HG02943 (cell line): ENCODE results near the gene KDR.

ENCODE experiments used
- ATAC-seq: cut with Tn5 transposase; IDR thresholded peaks from one replicate; pipeline ENCODE4 v1.9.1; 2021; ENCODE audit warnings: mild to moderate bottlenecking, low read depth, moderate library complexity; ENCODE audit not compliant: unreplicated experiment

The KDR gene

DNA sequence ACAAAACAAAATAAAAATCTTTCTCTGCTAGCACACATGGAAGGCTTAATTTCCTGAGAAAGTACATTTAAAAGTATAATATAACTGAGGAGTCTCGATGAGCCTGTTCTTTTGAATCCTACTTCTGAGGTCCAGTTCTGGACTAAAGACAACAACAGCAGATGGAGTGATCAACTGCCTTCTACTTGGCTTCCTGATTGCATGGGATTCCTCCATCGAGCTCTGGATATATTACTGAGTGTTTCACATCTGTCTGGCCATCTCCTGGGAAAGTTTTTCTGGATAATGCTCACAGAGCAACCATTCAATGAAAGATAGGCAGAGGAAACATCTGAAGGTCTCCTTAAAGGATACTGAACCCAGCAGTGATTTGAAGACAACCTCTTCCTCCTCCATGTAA lies 42.6 kb downstream of the KDR start:
- ATAC-seq = no peak

DNA sequence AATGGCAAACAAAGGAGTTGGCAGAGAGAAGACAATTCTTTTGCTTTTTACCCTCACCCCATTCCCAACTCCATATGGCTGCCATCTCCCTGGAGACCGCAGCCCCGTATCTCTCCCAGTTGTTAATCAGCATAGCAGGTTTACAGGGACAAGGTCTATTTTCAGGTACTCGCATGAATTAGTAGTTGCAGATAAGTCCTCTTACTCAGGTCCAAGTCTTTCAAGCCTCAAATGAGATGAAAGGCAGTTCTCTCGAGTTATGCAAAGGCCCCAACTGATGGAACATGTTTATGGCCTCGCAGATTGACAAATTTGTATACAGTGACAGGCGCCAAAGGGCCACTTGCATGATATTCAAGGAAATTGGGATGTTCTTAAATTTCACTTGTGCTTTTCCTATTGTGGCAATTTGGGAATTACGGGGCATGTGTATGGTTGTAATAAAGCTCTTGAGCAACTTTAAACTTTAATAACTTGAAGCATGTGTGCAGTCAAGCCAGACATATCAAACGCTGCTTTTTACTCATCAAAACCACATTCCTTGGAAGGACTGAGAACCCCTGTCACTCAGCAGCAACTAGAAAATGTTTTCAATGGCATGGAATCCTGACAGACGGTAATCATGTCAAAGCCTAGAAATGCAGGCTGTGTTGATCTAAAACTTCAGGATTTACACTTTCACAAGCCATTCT lies 45.1 kb downstream of the KDR start:
- ATAC-seq = no peak

DNA sequence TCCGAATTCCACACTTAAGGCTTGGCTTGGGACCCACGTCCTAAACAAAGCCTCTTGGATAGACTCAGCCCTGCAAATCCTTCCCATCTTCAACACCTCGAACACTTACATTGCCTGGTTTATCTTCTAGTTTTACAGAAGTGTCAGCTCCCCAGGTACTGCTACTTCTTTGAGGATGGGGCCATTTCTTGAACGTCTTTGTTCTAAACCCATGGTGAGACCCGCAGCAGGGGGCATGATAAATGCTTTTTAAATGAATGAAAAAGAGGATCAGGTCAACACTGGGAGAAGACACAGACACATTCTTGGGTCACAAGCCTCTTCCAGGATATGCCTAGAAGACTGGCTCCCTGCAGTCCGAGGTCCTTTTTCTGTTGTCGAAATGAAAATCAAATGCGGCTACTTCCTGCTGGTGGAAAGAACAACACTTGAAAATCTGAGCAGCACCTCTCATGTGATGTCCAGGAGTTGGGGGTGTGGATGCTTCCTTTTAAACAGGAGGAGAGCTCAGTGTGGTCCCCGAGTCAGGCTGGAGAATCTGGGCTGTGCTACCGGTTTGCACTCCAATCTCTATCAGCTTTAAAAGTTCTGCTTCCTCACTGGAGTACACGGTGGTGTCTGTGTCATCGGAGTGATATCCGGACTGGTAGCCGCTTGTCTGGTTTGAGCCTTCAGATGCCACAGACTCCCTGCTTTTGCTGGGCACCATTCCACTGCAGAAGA lies 45.8 kb downstream of the KDR start:
- no peak for ATAC-seq

DNA sequence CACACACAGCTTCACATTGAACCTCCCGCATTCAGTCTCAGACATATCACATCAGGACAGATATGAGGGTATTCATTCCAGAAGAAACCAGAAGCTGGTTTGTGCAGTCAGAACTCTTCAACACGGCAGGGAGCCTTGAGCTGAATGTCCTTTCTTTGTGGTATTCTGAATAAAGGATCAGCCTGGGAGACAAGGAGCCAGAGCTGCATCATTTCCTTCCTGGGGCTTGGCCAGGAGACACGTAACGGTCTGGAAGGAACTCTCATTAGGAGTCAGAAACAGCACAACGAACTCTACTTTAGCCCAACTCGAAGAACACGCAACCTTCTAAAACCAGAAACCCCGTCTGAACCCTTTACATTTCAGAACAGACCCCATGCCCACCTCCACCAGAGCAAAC lies 46.4 kb downstream of the KDR start:
- ATAC-seq = no peak

DNA sequence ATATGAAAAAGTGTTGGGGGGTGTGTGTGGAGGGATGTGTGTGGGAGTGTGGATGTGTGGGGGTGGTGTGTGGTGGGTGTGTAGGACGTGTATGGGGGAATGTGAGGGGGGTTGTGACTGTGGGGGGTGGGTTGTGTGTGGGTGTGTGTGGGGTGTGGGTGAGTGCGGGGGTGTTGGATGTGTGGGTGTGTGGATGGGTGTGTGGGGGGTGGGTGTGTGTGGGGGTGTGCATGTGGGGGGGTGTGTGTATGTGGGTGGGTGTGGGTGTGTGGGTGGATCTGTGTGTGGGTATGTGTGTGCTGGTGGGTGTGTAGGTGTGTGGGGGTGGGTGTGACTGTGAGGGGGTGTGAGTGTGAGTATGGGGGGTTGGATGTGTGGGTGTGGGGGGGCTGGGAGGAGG lies 47.8 kb downstream of the KDR start:
- ATAC-seq = no peak

DNA sequence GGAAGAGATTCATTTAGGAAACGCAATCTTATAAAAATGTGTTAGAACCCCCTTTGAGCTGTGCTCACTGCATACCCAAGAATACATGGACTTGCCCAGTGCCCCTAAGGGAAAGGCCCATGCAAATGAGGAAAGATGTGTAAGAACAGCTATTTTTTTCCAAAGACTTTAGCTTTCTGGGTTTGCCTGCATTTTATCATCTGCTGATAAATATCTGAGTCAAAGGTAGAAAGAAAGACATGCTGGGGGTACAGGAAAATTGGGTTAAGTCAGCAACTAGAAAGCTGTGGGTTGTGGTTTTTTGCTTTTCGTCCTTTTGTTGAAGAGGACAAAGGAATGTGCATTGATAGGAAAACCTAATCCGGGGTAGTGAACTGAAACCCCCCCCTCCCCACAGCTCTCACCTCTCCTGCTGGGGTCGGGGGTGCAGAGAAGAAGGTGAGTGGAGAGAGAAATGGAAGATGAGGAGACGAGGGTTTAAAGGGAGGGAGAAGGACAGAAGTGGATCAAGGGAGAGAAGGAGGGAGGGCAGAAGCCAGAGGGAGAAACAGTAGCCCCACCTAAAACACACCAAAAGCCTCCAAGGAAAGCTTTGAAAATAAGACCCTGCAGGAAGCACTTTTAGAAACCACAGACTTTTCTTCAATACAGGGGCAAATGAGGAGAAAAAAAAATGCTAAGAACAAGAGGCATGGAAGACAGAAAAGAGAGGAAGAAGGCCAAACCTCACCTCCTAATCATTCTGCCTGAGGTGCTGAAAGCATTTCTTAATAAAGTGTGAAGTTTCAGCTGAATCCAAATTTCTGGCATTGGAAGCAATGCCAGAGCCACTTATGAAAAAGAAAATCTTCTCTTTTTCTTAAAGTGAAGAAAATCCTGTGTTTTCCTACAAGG lies 49.3 kb downstream of the KDR start:
- ATAC-seq = no peak

DNA sequence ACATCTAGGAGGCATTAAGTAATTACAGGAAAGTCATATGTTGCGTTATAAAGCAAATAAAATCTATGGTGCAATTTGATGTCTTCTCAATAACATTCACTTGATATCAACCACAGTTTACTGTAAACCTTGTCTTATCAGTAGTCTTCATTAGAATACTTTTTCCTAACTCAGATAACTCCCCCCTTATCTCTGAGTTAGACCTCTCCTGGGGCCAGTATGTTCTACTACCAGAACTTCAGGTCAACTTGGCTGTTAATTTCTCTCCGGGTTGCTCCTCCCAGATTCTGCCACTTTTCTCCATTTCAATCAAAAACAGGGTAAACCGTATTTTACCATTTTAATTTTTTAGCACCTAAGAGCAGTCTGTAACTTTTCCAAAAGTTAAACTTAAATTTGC lies 50.0 kb downstream of the KDR start:
- no peak for ATAC-seq

DNA sequence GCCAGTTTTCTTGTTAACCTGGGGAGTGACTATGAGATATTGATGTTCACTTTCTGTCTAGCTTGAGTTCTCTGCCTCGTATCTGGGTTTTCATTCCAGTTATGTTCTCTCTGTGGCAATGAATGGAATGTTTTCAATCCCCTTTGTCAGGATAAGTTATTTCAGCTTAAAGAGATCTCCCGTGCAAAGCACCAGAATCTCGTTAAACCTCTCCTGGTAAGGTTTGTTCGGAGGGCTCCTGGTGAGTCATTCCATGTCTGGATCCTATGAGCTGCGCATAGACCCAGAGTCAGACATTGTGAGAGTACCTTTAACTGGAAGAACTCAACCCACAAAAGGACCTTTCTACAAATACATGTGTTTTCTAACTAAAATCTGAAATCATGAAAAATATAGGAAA lies 51.0 kb downstream of the KDR start:
- ATAC-seq = no peak

DNA sequence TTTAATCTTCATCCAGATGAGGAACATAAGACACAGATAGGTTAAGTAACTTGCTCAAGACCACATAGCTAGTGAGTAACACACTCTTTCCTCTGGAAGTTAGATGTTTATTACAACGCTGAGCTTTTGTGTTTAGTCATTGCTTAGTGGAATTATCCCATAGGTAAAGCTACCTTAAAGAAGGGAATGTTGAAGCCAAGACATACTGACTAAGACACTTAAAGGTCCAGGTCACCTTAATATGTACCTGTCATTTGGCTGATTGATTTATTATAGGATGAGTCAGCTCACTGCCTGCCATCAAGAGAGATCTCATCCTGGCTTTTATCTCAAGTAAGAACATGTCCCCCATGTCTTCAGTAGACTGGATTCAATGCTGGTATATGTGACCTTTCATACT lies 53.4 kb downstream of the KDR start:
- no peak for ATAC-seq

DNA sequence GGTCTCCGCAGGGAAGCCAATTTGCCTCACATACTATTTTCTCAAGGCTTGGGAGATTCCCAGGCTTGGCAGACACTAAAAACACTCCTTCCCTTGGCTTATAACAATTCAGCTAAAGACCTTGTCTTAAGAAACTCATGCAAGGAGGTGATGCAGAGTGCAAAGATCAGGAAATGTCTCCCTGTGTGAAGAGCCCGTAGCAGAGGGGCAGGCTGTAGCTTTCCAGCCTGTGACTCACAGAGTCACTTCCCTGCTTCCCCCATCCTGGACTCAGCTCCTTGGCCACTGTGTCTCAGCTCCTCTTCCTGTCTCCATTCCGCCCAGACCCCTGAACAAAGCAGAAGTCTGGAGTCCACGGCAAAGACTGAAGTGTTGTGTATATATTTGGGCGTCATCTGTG lies 56.1 kb downstream of the KDR start:
- ATAC-seq = no peak

DNA sequence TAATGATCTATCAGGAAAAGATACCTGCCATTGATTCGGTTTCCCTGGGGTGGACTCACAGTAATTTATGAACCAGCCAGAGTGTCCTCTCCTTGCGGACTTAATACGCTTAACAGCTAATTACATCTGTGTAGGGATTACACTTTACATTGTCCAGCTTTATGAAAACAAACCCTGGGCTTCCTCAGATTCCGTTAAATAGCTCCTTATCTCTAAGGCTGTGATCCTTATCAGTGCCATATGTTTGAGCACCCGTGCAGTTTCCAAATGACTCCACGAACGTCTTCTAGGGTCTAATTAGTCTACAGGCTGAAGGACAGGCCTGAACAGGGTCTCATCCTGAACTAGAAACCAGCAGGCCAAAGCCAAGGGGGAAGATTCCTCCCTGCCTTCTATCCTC lies 56.9 kb downstream of the KDR start:
- ATAC-seq = no peak

DNA sequence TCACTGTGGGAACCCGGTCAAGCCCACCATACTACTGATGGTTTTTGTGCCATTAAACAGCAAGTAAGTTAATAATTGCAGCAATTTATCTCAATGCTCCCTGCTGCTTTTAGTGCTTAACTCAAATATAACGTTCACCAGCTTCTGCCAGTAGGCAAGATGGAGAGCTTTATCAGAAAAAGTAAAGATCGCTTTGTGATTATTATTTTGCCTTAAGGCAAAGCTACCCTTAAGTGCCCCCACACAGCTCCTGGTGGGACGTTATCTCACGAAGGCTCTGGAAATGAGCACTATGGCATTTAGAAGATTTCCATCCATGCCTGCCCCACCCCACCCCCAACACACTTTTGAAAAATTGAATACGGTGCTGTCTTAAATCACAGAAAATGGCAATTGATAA lies 59.4 kb downstream of the KDR start:
- ATAC-seq = no peak

DNA sequence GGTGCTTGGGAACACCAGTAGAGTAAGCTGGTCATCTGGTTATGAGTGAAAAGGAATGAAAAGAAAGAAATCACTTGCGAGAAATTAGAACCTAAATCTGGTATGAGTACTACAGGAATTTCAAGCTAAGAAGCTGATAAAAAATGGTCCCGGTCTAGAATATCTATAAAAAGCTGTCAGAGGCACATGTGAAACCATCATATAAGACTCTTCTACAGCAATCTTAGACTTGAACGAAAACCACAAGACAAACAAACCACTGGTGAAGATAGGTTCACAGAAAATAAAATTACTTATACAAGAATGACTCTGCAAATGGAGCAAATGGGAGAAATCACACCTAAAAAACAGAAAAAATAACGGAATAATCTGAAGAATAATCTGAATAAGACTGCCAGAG lies 69.9 kb downstream of the KDR start:
- no peak for ATAC-seq

DNA sequence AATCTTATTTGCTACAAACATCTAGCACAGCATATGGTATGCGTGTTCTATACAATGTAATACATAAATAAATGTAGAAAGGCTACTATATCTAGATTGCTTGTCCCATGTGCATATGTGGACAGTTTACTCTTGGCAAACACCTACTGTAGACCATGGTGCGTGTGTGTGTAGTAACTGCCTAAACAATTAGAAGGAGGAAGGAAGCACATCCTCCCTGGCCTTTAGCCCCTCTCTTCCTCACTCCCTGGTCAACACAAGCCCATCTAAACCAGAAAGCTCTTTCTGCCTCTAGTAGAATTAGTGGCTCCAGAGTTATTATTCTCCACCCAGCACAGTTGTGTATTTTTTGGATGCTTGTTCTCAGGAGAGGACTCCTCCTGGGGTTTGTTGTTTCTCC lies 73.9 kb downstream of the KDR start:
- no peak for ATAC-seq

DNA sequence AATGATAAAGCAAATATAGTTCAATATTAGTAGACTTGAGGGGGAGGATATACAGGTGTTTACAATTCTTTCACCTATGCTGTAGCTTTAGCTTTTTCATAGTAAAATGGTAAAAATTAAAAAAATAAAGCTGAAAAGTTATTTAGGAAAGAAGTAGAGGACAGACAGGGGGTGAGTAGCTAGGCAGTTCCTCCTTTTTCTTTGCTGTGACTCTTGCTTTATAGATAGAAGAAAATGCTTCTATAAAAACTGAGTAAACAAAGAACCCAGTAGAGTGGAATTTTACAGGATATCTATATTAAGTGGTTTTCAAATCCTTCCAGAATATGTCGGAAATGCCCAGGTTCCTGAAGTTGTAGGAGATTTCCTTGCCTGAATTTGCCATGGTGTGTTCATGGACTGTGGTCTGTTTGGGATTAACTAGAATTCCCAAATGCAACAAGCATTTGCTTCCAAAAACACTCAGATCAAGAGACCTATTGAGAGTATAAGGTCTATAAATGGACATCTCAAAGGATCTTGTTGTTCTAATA lies 74.9 kb downstream of the KDR start:
- no peak for ATAC-seq

DNA sequence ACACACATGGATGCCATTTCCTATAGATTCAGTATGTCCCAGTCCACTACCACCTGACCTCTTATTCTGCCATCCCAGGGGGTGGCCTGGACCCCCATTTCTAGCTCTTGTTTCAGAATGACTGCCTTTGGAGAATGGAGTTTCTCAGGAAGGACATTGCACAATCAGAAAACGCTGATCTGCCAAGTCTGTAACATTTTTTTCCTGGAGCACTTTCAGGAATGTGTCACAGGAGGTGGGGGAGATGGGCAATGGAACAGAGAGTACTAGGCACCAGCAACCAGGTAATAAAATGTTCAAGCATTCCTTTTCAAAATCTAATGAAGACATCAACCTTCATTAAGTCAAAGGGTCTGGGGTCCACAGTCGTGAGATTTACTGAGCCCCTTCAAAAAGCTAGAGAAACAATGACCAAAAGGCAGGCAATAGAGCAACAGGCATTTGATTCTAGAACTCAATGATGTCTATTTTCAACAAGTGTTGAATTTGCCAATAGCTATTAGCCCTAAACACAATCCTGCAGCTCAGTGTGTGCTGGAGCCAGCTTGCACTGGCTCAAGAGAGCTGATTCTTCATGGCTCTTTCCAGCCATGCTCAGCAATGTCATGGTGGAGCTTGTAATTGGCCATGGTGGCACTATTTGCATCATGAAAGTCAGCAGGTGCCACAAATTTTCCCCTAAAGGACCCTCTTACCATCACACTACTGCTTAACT lies 87.1 kb downstream of the KDR start:
- ATAC-seq = no peak

DNA sequence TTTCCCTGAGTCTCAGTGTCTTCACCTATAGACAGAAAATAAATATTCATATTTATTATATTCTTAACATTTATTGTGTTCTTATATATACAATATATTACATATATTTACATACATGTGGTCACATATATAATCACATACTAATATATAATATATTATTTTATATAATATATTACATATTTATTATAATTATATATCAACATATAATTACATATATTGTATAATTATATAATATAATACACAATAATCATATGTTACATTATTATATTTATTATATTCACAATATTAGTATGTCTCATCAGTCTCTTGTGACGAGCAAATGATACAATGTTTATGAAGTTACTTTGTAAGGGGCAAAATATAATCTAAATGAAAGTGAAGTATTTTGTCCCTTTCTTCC lies 87.7 kb downstream of the KDR start:
- no peak for ATAC-seq

DNA sequence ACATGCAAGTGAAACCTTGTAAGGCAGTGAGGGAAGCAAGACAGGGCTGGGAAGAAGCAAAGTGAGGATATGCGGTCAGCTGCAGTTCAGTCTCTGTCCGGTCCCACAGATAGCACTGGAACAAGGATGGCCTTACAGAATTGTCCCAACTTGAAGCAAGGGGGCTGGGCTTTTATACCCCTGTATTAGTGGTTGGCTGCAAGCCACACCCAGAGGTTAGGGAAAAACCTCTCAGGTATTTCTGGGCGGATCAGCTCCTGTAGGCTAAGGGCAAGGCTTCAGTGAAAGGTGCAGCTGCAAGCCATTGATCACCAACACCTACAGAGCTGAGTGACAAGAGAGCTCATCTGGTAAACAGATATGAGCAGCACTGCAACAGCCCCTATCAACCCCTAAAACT lies 89.0 kb downstream of the KDR start:
- no peak for ATAC-seq

DNA sequence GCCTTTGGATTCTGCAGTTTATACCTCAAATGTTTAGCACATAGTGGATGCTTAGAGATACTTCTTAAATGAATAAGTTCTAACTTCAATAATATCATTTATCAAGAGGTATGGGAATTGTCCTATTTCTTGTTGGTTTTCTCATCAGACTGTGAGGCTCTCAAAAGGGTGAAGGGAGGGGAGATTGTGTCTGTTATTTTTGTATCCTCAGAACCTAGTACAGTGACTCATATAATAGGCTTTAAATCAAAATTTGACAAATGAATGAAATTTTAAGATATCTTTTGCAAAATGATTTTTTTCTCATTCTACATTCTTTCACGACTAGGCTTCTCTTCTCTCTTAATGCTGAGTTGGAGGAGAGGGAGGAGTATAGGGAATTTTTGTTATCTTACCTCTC lies 89.5 kb downstream of the KDR start:
- ATAC-seq = no peak

DNA sequence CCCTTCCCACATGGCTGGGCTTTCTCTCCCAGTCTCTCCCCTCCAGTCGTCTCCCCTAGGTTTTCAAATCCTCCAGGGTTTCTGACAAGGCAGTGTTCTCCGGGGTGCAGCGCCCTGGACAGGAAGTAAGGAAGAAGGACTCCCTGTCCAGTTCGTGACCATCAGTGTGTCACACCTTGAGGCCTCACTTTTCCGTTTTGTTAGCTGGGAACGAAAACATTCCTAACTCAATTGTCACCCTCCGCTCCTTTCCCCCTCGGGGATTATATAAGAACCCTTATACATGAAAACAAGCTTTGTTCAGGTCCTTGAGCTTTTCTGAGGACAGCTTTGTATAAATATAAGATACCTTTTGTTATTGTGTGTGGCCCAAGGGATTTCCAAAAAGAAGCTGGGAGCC lies 92.1 kb downstream of the KDR start:
- ATAC-seq = no peak

DNA sequence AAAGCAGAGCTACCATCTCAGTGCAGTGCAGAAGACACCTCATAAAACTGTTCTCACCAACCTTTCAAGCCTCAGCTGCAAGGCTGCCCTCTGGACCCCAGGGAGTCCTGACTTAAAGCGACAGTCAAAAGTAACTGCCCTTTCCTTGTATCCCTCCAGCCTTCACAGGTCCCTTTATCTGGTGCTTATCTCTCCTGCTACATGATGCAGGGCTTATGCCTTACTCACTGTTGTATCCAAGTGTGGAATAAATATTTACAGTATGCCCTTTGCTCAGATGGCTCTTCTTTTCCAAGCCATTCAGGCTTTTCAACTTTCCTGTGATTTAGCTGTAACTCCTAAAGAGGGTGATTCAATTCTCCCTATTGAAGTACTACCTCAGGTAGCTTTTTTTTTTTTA lies 92.6 kb downstream of the KDR start:
- ATAC-seq = no peak
